HepG2 (cell line): ENCODE measurements around the gene SLC17A3. TPM values are rescaled to one million over a fixed set of nuclear protein-coding genes. Genes with fewer than 3 reads are reported as not detected.

Experiments used
- BORCS8-MEF2B ChIP-seq: sonication (generic); formaldehyde crosslinking; IDR thresholded peaks from 2 replicates; pipeline ENCODE4 v1.8.0; 2022; ENCODE audit warnings: mild to moderate bottlenecking, missing genetic modification reagents
- HOXD1 ChIP-seq: sonication (generic); formaldehyde crosslinking; IDR thresholded peaks from 2 replicates; pipeline ENCODE4 v1.5.0; 2020; ENCODE audit warnings: missing genetic modification reagents
- NCOR1 ChIP-seq: fragments of 200-600 bp; sonication (generic); IDR thresholded peaks from 2 replicates; pipeline ENCODE4 v1.7.0; 2017; ENCODE audit warnings: antibody characterized with exemption, low read length, borderline replicate concordance
- SUZ12 ChIP-seq: fragments of 150-350 bp; IDR thresholded peaks from 2 replicates; pipeline ENCODE4 v1.6.1; 2014; ENCODE audit warnings: low read depth, low read length
- YEATS4 ChIP-seq: sonication (generic); formaldehyde crosslinking; IDR thresholded peaks from 2 replicates; pipeline ENCODE4 v1.4.0; 2020; ENCODE audit warnings: missing genetic modification reagents, borderline replicate concordance
- ZFP1 ChIP-seq: IDR thresholded peaks from 2 replicates; pipeline ENCODE4 v1.6.1; 2016
- ZNF274 ChIP-seq: sonication (generic); formaldehyde crosslinking; IDR thresholded peaks from 2 replicates; pipeline ENCODE4 v1.5.1; 2020; ENCODE audit warnings: mild to moderate bottlenecking, missing genetic modification reagents
- ZNF616 ChIP-seq: sonication (generic); formaldehyde crosslinking; IDR thresholded peaks from 2 replicates; pipeline ENCODE4 v1.5.0; 2020; ENCODE audit warnings: low read depth, mild to moderate bottlenecking, missing genetic modification reagents
- polyA plus RNA-seq, 8 experiments: library from polyadenylated mRNA; depleted of rRNA in 3 of 8; stranded (reverse) in 7 of 8; unstranded in 1 of 8; fragments of >200 nt; fragmentation: Illumina TruSeq in 4 of 8; extraction: Trizol in 4 of 8; gene quantifications; 2 replicates each; pipeline versions ENCODE4 v1.2.1 to v1.2.3, GENCODE V29; 2011 to 2016; ENCODE audit warnings: low read depth in 4 of 8, missing spikeins in 1 of 8, mixed read lengths in 1 of 8; ENCODE audit not compliant: insufficient read depth in 1 of 8
- total RNA-seq, 5 experiments: library from RNA; depleted of rRNA; stranded (reverse); fragments of >200 nt; fragmentation: Illumina TruSeq; extraction: Trizol; gene quantifications; 2 replicates each; pipeline ENCODE4 v1.2.3, GENCODE V29; 2016; ENCODE audit warnings: low read depth in 1 of 5
- TF ChIP-seq, protein P1 (sequence below): sonication (generic); formaldehyde crosslinking; IDR thresholded peaks from 2 replicates; pipeline ENCODE4 v1.4.0; 2020; ENCODE audit warnings: missing genetic modification reagents
- TF ChIP-seq, protein P2 (sequence below): sonication (generic); formaldehyde crosslinking; IDR thresholded peaks from 2 replicates; pipeline ENCODE4 v1.5.1; 2020; ENCODE audit warnings: mild to moderate bottlenecking, missing genetic modification reagents, borderline replicate concordance
- TF ChIP-seq, protein P3 (sequence below): sonication (generic); formaldehyde crosslinking; IDR thresholded peaks from 2 replicates; pipeline ENCODE4 v1.8.1; 2023; ENCODE audit warnings: mild to moderate bottlenecking, moderate library complexity, missing genetic modification reagents
- TF ChIP-seq, protein P4 (sequence below): IDR thresholded peaks from 2 replicates; pipeline ENCODE4 v1.6.1; 2016; ENCODE audit warnings: low read depth, missing genetic modification reagents, missing compliant biosample characterization

Gene SLC17A3
- total and polyA plus RNA-seq, 2 of the 13 experiments (the other 11 are each of a cell fraction or from before 2014, with no cell fraction given) = 0.09 to 0.11 TPM

DNA sequence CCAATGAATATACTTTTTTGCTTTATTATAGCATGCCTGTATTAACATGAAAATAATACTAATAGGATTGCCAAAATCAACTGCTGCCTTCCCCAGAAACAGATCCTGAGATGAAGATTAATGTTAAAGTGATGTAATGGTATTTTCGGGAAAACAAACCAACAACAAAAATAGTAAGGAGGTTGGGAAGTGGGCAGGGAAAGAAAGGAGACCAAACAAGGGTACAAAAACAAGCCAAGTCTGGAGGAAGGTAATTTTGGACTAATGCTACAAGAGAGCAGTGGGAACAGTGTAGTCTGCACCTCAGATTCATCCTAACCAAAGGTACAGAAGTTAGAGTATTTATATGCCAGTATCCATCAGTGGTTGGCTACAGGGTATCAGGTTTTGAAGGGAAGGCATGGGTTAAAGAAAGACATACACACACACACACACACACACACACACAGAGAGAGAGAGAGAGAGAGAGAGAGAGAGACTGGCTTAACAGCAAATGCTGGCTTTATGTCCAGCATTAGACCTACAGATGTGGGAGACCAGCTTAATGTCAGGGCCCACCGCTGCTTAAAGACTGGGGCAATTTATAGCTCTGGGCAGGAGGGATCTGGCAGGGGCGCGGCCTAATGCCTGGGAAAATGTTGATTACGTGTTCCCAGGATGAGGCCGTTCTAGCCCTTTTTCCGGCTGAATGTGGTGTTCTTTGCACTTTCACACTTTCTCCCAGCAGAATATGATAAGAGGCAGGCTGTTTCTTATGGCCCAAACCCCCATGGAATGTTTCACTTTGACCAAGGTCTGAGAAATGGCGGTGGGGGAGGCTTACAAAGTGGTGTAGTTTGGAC is 38.4 kb downstream of the SLC17A3 start (continued):
- TF ChIP-seq, protein P1, sequence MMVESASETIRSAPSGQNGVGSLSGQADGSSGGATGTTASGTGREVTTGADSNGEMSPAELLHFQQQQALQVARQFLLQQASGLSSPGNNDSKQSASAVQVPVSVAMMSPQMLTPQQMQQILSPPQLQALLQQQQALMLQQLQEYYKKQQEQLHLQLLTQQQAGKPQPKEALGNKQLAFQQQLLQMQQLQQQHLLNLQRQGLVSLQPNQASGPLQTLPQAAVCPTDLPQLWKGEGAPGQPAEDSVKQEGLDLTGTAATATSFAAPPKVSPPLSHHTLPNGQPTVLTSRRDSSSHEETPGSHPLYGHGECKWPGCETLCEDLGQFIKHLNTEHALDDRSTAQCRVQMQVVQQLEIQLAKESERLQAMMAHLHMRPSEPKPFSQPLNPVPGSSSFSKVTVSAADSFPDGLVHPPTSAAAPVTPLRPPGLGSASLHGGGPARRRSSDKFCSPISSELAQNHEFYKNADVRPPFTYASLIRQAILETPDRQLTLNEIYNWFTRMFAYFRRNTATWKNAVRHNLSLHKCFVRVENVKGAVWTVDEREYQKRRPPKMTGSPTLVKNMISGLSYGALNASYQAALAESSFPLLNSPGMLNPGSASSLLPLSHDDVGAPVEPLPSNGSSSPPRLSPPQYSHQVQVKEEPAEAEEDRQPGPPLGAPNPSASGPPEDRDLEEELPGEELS (CRISPR knock-in tag) = peak; percentile 68
- TF ChIP-seq, protein P2, sequence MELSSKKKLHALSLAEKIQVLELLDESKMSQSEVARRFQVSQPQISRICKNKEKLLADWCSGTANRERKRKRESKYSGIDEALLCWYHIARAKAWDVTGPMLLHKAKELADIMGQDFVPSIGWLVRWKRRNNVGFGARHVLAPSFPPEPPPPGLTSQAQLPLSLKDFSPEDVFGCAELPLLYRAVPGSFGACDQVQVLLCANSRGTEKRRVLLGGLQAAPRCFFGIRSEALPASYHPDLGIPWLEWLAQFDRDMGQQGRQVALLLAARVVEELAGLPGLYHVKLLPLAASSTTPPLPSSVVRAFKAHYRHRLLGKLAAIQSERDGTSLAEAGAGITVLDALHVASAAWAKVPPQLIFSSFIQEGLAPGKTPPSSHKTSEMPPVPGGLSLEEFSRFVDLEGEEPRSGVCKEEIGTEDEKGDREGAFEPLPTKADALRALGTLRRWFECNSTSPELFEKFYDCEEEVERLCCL (CRISPR knock-in tag) = no peak
- TF ChIP-seq YEATS4 (CRISPR knock-in tag) (no peak), ZNF616 (CRISPR knock-in tag) (no peak), HOXD1 (CRISPR knock-in tag) (no peak), BORCS8-MEF2B (no peak), ZNF274 (CRISPR knock-in tag) (peak; percentile 24; the same call in 1 of the 2 replicates), SUZ12 (no peak), NCOR1 (peak; percentile 16; the same call in 1 of the 2 replicates), ZFP1 (CRISPR knock-in tag) (no peak)
- TF ChIP-seq, protein P3, sequence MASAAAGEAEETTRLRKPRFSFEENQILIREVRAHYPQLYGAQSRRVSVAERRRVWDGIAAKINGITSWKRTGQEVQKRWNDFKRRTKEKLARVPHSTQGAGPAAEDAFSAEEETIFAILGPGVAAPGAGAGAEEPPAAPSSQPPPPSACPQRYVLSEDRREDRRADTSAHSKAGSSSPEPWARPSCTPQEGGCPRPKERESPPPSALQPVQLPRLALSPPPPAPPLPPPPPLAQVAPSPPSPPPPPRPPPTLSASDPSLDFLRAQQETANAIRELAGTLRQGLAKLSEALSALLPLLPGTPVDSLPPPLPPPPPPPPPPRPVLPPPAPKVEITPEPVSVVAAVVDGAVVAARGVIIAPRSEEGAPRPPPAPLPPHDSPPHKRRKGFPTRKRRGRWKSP (CRISPR knock-in tag) = no peak
- TF ChIP-seq, protein P4, sequence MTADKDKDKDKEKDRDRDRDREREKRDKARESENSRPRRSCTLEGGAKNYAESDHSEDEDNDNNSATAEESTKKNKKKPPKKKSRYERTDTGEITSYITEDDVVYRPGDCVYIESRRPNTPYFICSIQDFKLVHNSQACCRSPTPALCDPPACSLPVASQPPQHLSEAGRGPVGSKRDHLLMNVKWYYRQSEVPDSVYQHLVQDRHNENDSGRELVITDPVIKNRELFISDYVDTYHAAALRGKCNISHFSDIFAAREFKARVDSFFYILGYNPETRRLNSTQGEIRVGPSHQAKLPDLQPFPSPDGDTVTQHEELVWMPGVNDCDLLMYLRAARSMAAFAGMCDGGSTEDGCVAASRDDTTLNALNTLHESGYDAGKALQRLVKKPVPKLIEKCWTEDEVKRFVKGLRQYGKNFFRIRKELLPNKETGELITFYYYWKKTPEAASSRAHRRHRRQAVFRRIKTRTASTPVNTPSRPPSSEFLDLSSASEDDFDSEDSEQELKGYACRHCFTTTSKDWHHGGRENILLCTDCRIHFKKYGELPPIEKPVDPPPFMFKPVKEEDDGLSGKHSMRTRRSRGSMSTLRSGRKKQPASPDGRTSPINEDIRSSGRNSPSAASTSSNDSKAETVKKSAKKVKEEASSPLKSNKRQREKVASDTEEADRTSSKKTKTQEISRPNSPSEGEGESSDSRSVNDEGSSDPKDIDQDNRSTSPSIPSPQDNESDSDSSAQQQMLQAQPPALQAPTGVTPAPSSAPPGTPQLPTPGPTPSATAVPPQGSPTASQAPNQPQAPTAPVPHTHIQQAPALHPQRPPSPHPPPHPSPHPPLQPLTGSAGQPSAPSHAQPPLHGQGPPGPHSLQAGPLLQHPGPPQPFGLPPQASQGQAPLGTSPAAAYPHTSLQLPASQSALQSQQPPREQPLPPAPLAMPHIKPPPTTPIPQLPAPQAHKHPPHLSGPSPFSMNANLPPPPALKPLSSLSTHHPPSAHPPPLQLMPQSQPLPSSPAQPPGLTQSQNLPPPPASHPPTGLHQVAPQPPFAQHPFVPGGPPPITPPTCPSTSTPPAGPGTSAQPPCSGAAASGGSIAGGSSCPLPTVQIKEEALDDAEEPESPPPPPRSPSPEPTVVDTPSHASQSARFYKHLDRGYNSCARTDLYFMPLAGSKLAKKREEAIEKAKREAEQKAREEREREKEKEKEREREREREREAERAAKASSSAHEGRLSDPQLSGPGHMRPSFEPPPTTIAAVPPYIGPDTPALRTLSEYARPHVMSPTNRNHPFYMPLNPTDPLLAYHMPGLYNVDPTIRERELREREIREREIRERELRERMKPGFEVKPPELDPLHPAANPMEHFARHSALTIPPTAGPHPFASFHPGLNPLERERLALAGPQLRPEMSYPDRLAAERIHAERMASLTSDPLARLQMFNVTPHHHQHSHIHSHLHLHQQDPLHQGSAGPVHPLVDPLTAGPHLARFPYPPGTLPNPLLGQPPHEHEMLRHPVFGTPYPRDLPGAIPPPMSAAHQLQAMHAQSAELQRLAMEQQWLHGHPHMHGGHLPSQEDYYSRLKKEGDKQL = no peak
